Measurements from ENCODE around the gene NFE2L1. TPM values are rescaled to one million over a fixed set of nuclear protein-coding genes. Genes with fewer than 3 reads are reported as not detected.
A peak's percentile ranks its signal among the peaks of the same experiment; 100 is the strongest.

NFE2L1 gene
- total and polyA plus RNA-seq, 9 of the 15 experiments (the other 6 are each of a cell fraction or from before 2014, with no cell fraction given) = 2.0 to 68.6 (median 39.7) TPM

DNA sequence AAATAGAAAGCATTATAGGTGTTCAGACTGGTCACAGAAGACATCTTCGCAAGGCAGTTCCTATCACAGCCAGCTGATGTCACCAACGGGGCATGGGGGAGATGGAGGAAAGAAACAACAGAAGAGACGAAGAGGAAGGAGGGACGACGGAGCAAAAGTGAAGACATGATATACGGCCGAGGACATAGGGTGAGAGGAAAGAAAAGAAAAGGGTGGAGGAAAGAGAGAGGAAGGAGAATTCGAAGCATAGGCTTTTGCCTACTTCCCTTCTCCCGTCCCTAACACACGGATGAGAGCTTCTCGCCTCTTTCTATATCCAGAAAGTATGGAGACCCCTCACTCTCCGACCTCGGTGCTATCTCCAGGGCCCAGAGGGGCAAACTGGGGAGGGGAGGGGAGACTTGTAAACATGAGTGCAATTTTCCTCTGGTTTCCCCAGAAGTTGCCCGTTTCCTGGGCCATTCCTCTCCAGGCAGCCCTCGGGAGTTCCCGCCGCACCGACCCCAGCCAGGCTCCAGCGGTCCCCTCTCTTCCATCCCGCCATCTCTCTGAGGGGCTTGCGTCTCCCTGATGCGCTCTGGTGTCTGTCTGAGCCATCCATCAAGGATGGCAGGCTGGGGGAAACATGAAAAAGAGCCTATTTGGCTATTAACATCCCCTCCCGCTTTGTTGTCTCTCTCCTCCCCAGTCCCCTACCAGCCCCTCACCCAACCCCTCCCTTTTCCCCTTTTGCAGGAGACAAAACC, 36.6 kb upstream of the NFE2L1 start (continued):
- no peak for TF ChIP-seq ZNF518B (CRISPR knock-in tag; IDR thresholded peaks at IDR 0.05)
- TF ChIP-seq, protein P1, sequence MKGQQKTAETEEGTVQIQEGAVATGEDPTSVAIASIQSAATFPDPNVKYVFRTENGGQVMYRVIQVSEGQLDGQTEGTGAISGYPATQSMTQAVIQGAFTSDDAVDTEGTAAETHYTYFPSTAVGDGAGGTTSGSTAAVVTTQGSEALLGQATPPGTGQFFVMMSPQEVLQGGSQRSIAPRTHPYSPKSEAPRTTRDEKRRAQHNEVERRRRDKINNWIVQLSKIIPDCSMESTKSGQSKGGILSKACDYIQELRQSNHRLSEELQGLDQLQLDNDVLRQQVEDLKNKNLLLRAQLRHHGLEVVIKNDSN (CRISPR knock-in tag; IDR thresholded peaks at IDR 0.05) = no peak
- TF ChIP-seq FOXP1 (CRISPR knock-in tag; IDR thresholded peaks at IDR 0.05) = no peak
- TF ChIP-seq PHTF2 (CRISPR knock-in tag; IDR thresholded peaks at IDR 0.05) = no peak
- TF ChIP-seq EGR1 (conservative IDR thresholded peaks at IDR 0.05) = no peak
- TF ChIP-seq NFXL1 (CRISPR knock-in tag; IDR thresholded peaks at IDR 0.05) = no peak
- peak; percentile 57 for TF ChIP-seq CREM (IDR thresholded peaks at IDR 0.05; ENCODE audit: low read depth)
- peak; percentile 41; the same call in 1 of the 2 replicates for TF ChIP-seq CTBP1 (IDR thresholded peaks at IDR 0.05; ENCODE audit: borderline replicate concordance)
- no peak for TF ChIP-seq SP1 (CRISPR knock-in tag; IDR thresholded peaks at IDR 0.05)
- TF ChIP-seq, protein P2, sequence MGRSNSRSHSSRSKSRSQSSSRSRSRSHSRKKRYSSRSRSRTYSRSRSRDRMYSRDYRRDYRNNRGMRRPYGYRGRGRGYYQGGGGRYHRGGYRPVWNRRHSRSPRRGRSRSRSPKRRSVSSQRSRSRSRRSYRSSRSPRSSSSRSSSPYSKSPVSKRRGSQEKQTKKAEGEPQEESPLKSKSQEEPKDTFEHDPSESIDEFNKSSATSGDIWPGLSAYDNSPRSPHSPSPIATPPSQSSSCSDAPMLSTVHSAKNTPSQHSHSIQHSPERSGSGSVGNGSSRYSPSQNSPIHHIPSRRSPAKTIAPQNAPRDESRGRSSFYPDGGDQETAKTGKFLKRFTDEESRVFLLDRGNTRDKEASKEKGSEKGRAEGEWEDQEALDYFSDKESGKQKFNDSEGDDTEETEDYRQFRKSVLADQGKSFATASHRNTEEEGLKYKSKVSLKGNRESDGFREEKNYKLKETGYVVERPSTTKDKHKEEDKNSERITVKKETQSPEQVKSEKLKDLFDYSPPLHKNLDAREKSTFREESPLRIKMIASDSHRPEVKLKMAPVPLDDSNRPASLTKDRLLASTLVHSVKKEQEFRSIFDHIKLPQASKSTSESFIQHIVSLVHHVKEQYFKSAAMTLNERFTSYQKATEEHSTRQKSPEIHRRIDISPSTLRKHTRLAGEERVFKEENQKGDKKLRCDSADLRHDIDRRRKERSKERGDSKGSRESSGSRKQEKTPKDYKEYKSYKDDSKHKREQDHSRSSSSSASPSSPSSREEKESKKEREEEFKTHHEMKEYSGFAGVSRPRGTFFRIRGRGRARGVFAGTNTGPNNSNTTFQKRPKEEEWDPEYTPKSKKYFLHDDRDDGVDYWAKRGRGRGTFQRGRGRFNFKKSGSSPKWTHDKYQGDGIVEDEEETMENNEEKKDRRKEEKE (IDR thresholded peaks at IDR 0.05; ENCODE audit: borderline replicate concordance in 1 of 2, control insufficient read depth in 1 of 2, low read depth in 2 of 2, low read length in 1 of 2) = no peak
- TF ChIP-seq ARID1B (IDR thresholded peaks at IDR 0.05) = peak; percentile 29; the same call in 1 of the 2 replicates
- 0 out of 2 replicates have a peak, but pooled peaks have one; percentile 18 for TF ChIP-seq ZNF175 (CRISPR knock-in tag; IDR thresholded peaks at IDR 0.05; ENCODE audit: low read depth)
- TF ChIP-seq, protein P3, sequence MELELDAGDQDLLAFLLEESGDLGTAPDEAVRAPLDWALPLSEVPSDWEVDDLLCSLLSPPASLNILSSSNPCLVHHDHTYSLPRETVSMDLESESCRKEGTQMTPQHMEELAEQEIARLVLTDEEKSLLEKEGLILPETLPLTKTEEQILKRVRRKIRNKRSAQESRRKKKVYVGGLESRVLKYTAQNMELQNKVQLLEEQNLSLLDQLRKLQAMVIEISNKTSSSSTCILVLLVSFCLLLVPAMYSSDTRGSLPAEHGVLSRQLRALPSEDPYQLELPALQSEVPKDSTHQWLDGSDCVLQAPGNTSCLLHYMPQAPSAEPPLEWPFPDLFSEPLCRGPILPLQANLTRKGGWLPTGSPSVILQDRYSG (tag; conservative IDR thresholded peaks at IDR 0.05; ENCODE audit: low read depth) = 0 out of 2 replicates have a peak, but pooled peaks have one; percentile 23
- TF ChIP-seq MEIS2 (IDR thresholded peaks at IDR 0.05; ENCODE audit: partially characterized antibody) = peak; percentile 96
- peak; percentile 29; the same call in 1 of the 2 replicates for TF ChIP-seq ZNF766 (CRISPR knock-in tag; conservative IDR thresholded peaks at IDR 0.05)
- no peak for TF ChIP-seq ZNF695 (CRISPR knock-in tag; IDR thresholded peaks at IDR 0.05)
- TF ChIP-seq SIN3A (IDR thresholded peaks at IDR 0.05; ENCODE audit: borderline replicate concordance in 2 of 2, control insufficient read depth in 1 of 2, low read depth in 2 of 2, low read length in 2 of 2) = no peak
- peak; percentile 45 for TF ChIP-seq MTA2 (IDR thresholded peaks at IDR 0.05; ENCODE audit: low read depth)
- no peak for TF ChIP-seq PRMT5 (CRISPR knock-in tag; IDR thresholded peaks at IDR 0.05)
- TF ChIP-seq KDM2B (CRISPR knock-in tag; IDR thresholded peaks at IDR 0.05) = no peak
